BJ (cell line): Measurements from ENCODE around the gene TMEM132C. TPM values are rescaled to one million over a fixed set of nuclear protein-coding genes. Genes with fewer than 3 reads are reported as not detected.

Experiments
- CTCF ChIA-PET: fragments of 350-600 bp; formaldehyde crosslinking; extraction: SDS; loops from one replicate; lab custom pipeline; 2021; ENCODE audit warnings: antibody characterized with exemption, inconsistent platforms; lab: Yijun Ruan, JAX
- POLR2A ChIA-PET: fragments of 300-600 bp; sonication (Branson Sonifier 250); formaldehyde crosslinking; extraction: SDS; loops from one replicate; lab custom pipeline; 2021; ENCODE audit warnings: antibody characterized with exemption; lab: Charles Lee
- DNase-seq: peaks from one replicate; pipeline ENCODE4 v3.0.0-alpha.2; 2011; ENCODE audit warnings: low read depth
- H3K27me3 ChIP-seq: 2 replicates; pipeline ENCODE4 v1.6.0; 2011; ENCODE audit warnings: low read length; ENCODE audit not compliant: control insufficient read depth, insufficient read depth
- H3K36me3 ChIP-seq: 2 replicates; pipeline ENCODE4 v1.5.1; 2011; ENCODE audit warnings: low read length; ENCODE audit not compliant: control insufficient read depth, insufficient read depth
- H3K4me3 ChIP-seq: 2 replicates; pipeline ENCODE4 v1.5.1; 2011; ENCODE audit warnings: low read depth, mild to moderate bottlenecking, control low read depth, low read length
- polyA plus RNA-seq: library from polyadenylated mRNA; depleted of rRNA; stranded (reverse); fragments of >200 nt; gene quantifications from 2 replicates; pipeline ENCODE4 v1.2.3, GENCODE V29; 2011
- TF ChIP-seq, protein P1 (sequence below): IDR thresholded peaks from 2 replicates; pipeline ENCODE4 v1.5.1; 2011; ENCODE audit warnings: low read depth, mild to moderate bottlenecking, control low read depth, inconsistent platforms, low read length, moderate library complexity; ENCODE audit not compliant: insufficient read depth

TMEM132C gene
- polyA plus RNA-seq, 1 experiment, result not detected

DNA sequence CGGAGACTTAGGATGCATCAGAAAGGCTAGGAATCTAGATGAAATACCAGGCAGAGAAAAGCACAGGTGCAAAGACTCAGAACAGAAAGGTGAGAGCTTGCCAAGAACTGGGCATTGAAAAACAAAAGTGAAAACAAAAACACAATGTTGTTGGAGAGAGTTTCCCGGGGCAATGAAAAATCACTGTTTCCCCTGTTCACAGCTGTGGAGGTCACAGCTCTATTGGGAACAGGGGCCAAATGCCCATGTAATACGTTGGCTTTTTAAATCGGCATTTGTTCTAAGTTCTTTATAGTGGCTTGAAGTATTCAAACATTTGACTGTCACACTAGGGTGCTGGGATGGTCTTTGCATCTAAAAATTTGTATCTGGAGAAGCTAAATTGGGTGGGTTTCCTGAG lies 448.5 kb downstream of the TMEM132C start:
- no peak overlapping the region for H3K4me3 ChIP-seq
- H3K27me3 ChIP-seq, result no peaks in the 10 kb centered on the region
- ChIA-PET CTCF (no interaction called here), POLR2A (no interaction called here)
- no peaks in the 10 kb centered on the region for H3K36me3 ChIP-seq
- TF ChIP-seq, protein P1, sequence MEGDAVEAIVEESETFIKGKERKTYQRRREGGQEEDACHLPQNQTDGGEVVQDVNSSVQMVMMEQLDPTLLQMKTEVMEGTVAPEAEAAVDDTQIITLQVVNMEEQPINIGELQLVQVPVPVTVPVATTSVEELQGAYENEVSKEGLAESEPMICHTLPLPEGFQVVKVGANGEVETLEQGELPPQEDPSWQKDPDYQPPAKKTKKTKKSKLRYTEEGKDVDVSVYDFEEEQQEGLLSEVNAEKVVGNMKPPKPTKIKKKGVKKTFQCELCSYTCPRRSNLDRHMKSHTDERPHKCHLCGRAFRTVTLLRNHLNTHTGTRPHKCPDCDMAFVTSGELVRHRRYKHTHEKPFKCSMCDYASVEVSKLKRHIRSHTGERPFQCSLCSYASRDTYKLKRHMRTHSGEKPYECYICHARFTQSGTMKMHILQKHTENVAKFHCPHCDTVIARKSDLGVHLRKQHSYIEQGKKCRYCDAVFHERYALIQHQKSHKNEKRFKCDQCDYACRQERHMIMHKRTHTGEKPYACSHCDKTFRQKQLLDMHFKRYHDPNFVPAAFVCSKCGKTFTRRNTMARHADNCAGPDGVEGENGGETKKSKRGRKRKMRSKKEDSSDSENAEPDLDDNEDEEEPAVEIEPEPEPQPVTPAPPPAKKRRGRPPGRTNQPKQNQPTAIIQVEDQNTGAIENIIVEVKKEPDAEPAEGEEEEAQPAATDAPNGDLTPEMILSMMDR, result no peak
- DNase-seq, result no peak

- no peaks in the 10 kb centered on the region for H3K36me3 ChIP-seq
- no peaks in the 10 kb centered on the region for H3K27me3 ChIP-seq
- TF ChIP-seq, protein P1, result no peak
- no peak for DNase-seq
- POLR2A ChIA-PET, result no interaction called here
- H3K4me3 ChIP-seq, result no peak overlapping the region
- CTCF ChIA-PET, result interaction anchor here (0.6 kb wide), 1 partner anchor 333 kb away, joined by 4 read pairs; no protein-coding TSS in a partner anchor
These were observed 457.6 kb downstream of the TMEM132C start for GRCh38 chr12:128724468-128725046.

- ChIA-PET CTCF (no interaction called here), POLR2A (no interaction called here)
- no peak overlapping the region for H3K4me3 ChIP-seq
- no peaks in the 10 kb centered on the region for H3K36me3 ChIP-seq
- H3K27me3 ChIP-seq, result no peaks in the 10 kb centered on the region
- TF ChIP-seq, protein P1, result no peak
- no peak for DNase-seq
These were observed 459.9 kb downstream of the TMEM132C start for GRCh38 chr12:128726886-128727285.

DNA sequence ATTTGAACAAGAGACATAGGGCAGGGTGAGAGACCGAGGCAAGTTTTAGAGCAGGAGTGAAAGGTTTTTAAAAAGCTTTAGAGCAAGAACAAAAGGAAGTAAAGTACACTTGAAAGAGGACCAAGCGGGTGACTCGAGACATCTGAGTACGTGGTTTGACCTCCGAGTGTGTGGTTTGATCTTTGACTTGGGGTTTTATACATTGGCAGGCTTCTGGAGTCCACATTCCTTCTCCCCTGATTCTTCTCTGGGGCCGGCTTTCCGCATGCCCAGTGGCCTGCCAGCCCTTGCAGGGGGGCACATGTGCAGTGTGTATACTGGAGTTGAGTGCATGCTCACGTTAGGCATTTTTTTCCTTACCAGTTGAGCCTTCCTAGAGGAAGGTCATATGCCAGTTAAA lies 460.5 kb downstream of the TMEM132C start:
- ChIA-PET CTCF (no interaction called here), POLR2A (no interaction called here)
- H3K27me3 ChIP-seq, result no peaks in the 10 kb centered on the region
- no peak for DNase-seq
- H3K4me3 ChIP-seq, result no peak overlapping the region
- no peaks in the 10 kb centered on the region for H3K36me3 ChIP-seq
- TF ChIP-seq, protein P1, result no peak

GRCh38 chr12:128727999-128728398 lies 461.0 kb downstream of the TMEM132C start:
- Histone ChIP-seq H3K27me3 (no peaks in the 10 kb centered on the region), H3K36me3 (no peaks in the 10 kb centered on the region), H3K4me3 (no peak overlapping the region)
- DNase-seq, result no peak
- ChIA-PET CTCF (no interaction called here), POLR2A (no interaction called here)
- TF ChIP-seq, protein P1, result no peak
